ENCODE results near the gene WDR44.
"Not testable (repeated sequence)": the region's sequence is repeated elsewhere in the genome, so short reads cannot be mapped to it uniquely, and the experiment has no call there.

Gene WDR44

GRCh38 chrX:118468122-118468521, 122.2 kb downstream of the WDR44 start:
- TF ChIP-seq EZH2 (optimal IDR thresholded peaks at IDR 0.05; ENCODE audit: low read depth, low read length), result no peak
- TF ChIP-seq EZH2phosphoT487 (IDR thresholded peaks at IDR 0.05; ENCODE audit: low read length), result no peak
- TF ChIP-seq, protein P1, sequence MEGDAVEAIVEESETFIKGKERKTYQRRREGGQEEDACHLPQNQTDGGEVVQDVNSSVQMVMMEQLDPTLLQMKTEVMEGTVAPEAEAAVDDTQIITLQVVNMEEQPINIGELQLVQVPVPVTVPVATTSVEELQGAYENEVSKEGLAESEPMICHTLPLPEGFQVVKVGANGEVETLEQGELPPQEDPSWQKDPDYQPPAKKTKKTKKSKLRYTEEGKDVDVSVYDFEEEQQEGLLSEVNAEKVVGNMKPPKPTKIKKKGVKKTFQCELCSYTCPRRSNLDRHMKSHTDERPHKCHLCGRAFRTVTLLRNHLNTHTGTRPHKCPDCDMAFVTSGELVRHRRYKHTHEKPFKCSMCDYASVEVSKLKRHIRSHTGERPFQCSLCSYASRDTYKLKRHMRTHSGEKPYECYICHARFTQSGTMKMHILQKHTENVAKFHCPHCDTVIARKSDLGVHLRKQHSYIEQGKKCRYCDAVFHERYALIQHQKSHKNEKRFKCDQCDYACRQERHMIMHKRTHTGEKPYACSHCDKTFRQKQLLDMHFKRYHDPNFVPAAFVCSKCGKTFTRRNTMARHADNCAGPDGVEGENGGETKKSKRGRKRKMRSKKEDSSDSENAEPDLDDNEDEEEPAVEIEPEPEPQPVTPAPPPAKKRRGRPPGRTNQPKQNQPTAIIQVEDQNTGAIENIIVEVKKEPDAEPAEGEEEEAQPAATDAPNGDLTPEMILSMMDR (IDR thresholded peaks at IDR 0.05; ENCODE audit: low read length), result no peak
- H4K20me1 ChIP-seq (ENCODE audit: insufficient read depth, low read length), result no peaks in the 10 kb centered on the region
- H3F3A ChIP-seq (ENCODE audit: insufficient read depth, low read length), result no peaks in the 10 kb centered on the region
- H3K9me3 ChIP-seq (replicated peaks; ENCODE audit: insufficient read depth, low read length), result no peaks in the 10 kb centered on the region
- no peaks in the 10 kb centered on the region for H3K9me2 ChIP-seq (replicated peaks; ENCODE audit: insufficient read depth, low read length)
- no peak overlapping the region for H3K27ac ChIP-seq (ENCODE audit: low read length)
- H3K27me3 ChIP-seq (replicated peaks; ENCODE audit: insufficient read depth, low read length), result no peaks in the 10 kb centered on the region
- H3K79me2 ChIP-seq (ENCODE audit: low read length), result no peaks in the 10 kb centered on the region
- H3K9ac ChIP-seq (ENCODE audit: low read length), result no peak overlapping the region
- no peak overlapping the region for H2AFZ ChIP-seq (ENCODE audit: low read length)
- no peak overlapping the region for H3K4me3 ChIP-seq (ENCODE audit: low read length)
- H3K4me2 ChIP-seq (ENCODE audit: low read depth, low read length), result no peak overlapping the region
- DNase-seq, result no peak
- H3K36me3 ChIP-seq (replicated peaks; ENCODE audit: insufficient read depth, low read length), result no peaks in the 10 kb centered on the region
- H3K4me1 ChIP-seq (ENCODE audit: low read length), result no peaks in the 10 kb centered on the region

DNA sequence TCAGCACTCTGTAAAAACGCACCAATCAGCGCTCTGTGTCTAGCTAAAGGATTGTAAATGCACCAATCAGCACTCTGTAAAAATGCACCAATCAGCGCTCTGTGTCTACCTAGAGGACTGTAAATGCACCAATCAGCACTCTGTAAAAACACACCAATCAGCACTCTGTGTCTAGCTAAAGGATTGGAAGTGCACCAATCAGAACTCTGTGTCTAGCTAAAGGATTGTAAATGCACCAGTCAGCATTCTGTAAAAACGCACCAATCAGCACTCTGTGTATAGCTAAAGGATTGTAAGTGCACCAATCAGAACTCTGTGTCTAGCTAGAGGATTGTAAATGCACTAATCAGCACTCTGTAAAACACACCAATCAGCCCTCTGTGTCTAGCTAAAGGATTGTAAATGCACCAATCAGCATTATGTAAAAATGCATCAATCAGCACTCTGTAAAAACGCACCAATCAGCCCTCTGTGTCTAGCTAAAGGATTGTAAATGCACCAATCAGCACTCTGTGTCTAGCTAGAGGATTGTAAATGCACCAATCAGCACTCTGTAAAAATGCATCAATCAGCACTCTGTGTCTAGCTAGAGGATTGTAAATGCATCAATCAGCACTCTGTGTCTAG, 124.9 kb downstream of the WDR44 start:
- not testable (repeated sequence) for H3K27me3 ChIP-seq (replicated peaks; ENCODE audit: insufficient read depth, low read length); H3K27ac ChIP-seq (ENCODE audit: low read length); H3K9me3 ChIP-seq (replicated peaks; ENCODE audit: insufficient read depth, low read length); H3F3A ChIP-seq (ENCODE audit: insufficient read depth, low read length); H3K4me2 ChIP-seq (ENCODE audit: low read depth, low read length); DNase-seq; H3K4me3 ChIP-seq (ENCODE audit: low read length); H4K20me1 ChIP-seq (ENCODE audit: insufficient read depth, low read length); H3K9me2 ChIP-seq (replicated peaks; ENCODE audit: insufficient read depth, low read length); H3K36me3 ChIP-seq (replicated peaks; ENCODE audit: insufficient read depth, low read length); H2AFZ ChIP-seq (ENCODE audit: low read length); H3K79me2 ChIP-seq (ENCODE audit: low read length); H3K4me1 ChIP-seq (ENCODE audit: low read length); H3K9ac ChIP-seq (ENCODE audit: low read length)

DNA sequence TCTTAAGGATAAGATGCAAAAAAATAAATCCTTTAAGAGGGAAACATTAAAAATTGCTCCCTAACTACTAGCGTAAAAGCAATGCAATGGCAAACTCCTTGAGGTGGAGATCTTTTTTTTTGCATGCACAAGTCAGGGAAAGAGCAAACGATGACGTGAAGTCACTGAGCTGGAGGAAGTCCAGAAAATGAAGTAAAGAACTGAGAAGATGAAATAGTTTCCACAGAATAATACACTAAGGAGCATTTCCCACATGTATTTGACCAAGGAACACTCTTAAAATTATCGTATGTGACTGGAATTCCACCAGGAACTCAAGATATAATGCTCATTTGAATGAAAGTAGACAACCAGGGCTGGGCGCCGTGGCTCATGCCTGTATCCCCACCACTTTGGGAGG, 128.7 kb downstream of the WDR44 start:
- H3K4me1 ChIP-seq (ENCODE audit: low read length), result no peaks in the 10 kb centered on the region
- H3K4me3 ChIP-seq (ENCODE audit: low read length), result no peak overlapping the region
- H3K4me2 ChIP-seq (ENCODE audit: low read depth, low read length), result no peak overlapping the region
- H3K36me3 ChIP-seq (replicated peaks; ENCODE audit: insufficient read depth, low read length), result no peaks in the 10 kb centered on the region
- H3F3A ChIP-seq (ENCODE audit: insufficient read depth, low read length), result no peaks in the 10 kb centered on the region
- no peaks in the 10 kb centered on the region for H3K9me2 ChIP-seq (replicated peaks; ENCODE audit: insufficient read depth, low read length)
- TF ChIP-seq EZH2phosphoT487 (IDR thresholded peaks at IDR 0.05; ENCODE audit: low read length), result no peak
- TF ChIP-seq EZH2 (optimal IDR thresholded peaks at IDR 0.05; ENCODE audit: low read depth, low read length), result no peak
- TF ChIP-seq, protein P1 (IDR thresholded peaks at IDR 0.05; ENCODE audit: low read length), result no peak
- no peak for DNase-seq
- no peak overlapping the region for H3K27ac ChIP-seq (ENCODE audit: low read length)
- no peaks in the 10 kb centered on the region for H3K79me2 ChIP-seq (ENCODE audit: low read length)
- no peak overlapping the region for H3K9ac ChIP-seq (ENCODE audit: low read length)
- no peaks in the 10 kb centered on the region for H3K27me3 ChIP-seq (replicated peaks; ENCODE audit: insufficient read depth, low read length)
- H2AFZ ChIP-seq (ENCODE audit: low read length), result no peak overlapping the region
- no peaks in the 10 kb centered on the region for H3K9me3 ChIP-seq (replicated peaks; ENCODE audit: insufficient read depth, low read length)
- H4K20me1 ChIP-seq (ENCODE audit: insufficient read depth, low read length), result no peaks in the 10 kb centered on the region

DNA sequence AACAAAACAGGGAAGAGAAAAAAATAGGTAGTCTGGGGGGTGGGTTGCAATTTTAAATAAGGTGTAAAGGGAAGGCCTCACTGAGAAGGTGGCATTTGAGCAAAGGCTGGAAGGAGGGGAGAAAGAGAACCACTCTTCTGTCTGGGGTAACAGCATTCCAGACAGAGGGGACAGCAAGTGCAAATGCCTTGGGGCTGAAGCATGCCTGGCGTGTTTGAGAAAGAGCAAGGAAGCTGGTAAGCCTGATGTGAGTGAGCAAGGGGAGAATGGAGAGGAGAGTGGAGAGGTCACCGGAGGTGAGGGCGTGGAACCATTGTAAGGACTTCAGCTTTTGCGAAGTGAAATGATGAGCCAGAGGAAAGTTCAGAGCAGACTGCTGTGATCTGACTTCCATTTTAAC, 130.0 kb downstream of the WDR44 start:
- TF ChIP-seq, protein P1 (IDR thresholded peaks at IDR 0.05; ENCODE audit: low read length), result no peak
- no peak for TF ChIP-seq EZH2 (optimal IDR thresholded peaks at IDR 0.05; ENCODE audit: low read depth, low read length)
- no peak for TF ChIP-seq EZH2phosphoT487 (IDR thresholded peaks at IDR 0.05; ENCODE audit: low read length)
- Histone ChIP-seq H3K9ac (ENCODE audit: low read length) (no peak overlapping the region), H3K4me2 (ENCODE audit: low read depth, low read length) (no peak overlapping the region), H3K4me3 (ENCODE audit: low read length) (no peak overlapping the region), H3K4me1 (ENCODE audit: low read length) (no peaks in the 10 kb centered on the region), H3K27ac (ENCODE audit: low read length) (no peak overlapping the region), H3K79me2 (ENCODE audit: low read length) (no peaks in the 10 kb centered on the region), H3F3A (ENCODE audit: insufficient read depth, low read length) (no peaks in the 10 kb centered on the region), H3K27me3 (replicated peaks; ENCODE audit: insufficient read depth, low read length) (no peaks in the 10 kb centered on the region), H3K9me2 (replicated peaks; ENCODE audit: insufficient read depth, low read length) (no peaks in the 10 kb centered on the region), H4K20me1 (ENCODE audit: insufficient read depth, low read length) (no peaks in the 10 kb centered on the region), H2AFZ (ENCODE audit: low read length) (no peak overlapping the region), H3K9me3 (replicated peaks; ENCODE audit: insufficient read depth, low read length) (no peaks in the 10 kb centered on the region), H3K36me3 (replicated peaks; ENCODE audit: insufficient read depth, low read length) (no peaks in the 10 kb centered on the region)
- no peak for DNase-seq
